ENCODE results near the gene PXK.
"Not testable (repeated sequence)": the region's sequence is repeated elsewhere in the genome, so short reads cannot be mapped to it uniquely, and the experiment has no call there.

The PXK gene

DNA sequence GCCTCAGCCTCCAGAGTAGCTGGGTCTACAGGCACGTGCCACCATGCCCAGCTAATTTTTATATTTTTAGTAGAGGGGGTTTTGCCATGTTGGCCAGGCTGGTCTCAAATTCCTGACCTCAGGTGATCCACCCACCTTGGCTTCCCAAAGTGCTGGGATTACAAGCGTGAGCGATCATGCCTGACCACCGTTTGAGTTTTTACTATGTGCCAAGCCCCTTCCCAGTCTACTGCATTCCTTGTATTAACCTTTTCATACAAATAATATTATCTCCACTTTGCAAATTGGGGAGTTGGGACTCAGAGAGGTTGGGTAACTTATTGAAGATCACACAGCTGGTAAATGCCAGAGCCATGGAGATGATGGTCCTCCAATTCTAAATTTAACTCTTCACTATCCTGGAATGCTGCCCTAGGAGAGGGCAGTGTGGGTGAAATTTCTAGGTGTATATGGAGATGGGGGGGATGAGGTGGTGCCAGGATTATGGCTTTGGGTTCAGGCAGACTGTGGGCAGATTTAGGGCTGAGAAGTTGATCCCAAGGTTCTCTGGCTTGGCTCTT is 1.0 kb upstream of the PXK start:
- H3K27me3 ChIP-seq (ENCODE audit: control insufficient read depth in 5 of 5, insufficient read depth in 4 of 5, low read length in 5 of 5), result no peaks in the 10 kb centered on the region
- no peak overlapping the region for H3K4me3 ChIP-seq (ENCODE audit: low read depth in 1 of 5, low read length in 5 of 5)
- H3K27ac ChIP-seq (ENCODE audit: low read depth, low read length), result no peak overlapping the region
- H3K9me3 ChIP-seq (ENCODE audit: control insufficient read depth in 5 of 5, low read length in 5 of 5), result no peaks in the 10 kb centered on the region
- no peaks in the 10 kb centered on the region for H3K36me3 ChIP-seq (ENCODE audit: control insufficient read depth in 5 of 5, insufficient read depth in 5 of 5, low read length in 5 of 5)
- peaks cover 2 to 36% (median 32%) of the 10 kb centered on the region in 5 donors for H3K4me1 ChIP-seq (ENCODE audit: control insufficient read depth in 5 of 5, insufficient read depth in 5 of 5, low read length in 5 of 5)
- peak overlapping the region in 1 of 5 donors; percentile 81 for H3K9ac ChIP-seq (ENCODE audit: low read length in 5 of 5)

- H3K9me3 ChIP-seq (ENCODE audit: control insufficient read depth in 5 of 5, low read length in 5 of 5), result no peaks in the 10 kb centered on the region
- H3K4me1 ChIP-seq (ENCODE audit: control insufficient read depth in 5 of 5, insufficient read depth in 5 of 5, low read length in 5 of 5), result peaks cover 2 to 36% (median 32%) of the 10 kb centered on the region in 5 donors
- peak overlapping the region; percentile 48 to 92 (median 72) for H3K9ac ChIP-seq (ENCODE audit: low read length in 5 of 5)
- no peaks in the 10 kb centered on the region for H3K27me3 ChIP-seq (ENCODE audit: control insufficient read depth in 5 of 5, insufficient read depth in 4 of 5, low read length in 5 of 5)
- peak overlapping the region; percentile 48 for H3K27ac ChIP-seq (ENCODE audit: low read depth, low read length)
- peak overlapping the region; percentile 77 to 84 (median 79) for H3K4me3 ChIP-seq (ENCODE audit: low read depth in 1 of 5, low read length in 5 of 5)
- H3K36me3 ChIP-seq (ENCODE audit: control insufficient read depth in 5 of 5, insufficient read depth in 5 of 5, low read length in 5 of 5), result no peaks in the 10 kb centered on the region
Measured at GRCh38 chr3:58333206-58334012, 717 bp downstream of the PXK start.

DNA sequence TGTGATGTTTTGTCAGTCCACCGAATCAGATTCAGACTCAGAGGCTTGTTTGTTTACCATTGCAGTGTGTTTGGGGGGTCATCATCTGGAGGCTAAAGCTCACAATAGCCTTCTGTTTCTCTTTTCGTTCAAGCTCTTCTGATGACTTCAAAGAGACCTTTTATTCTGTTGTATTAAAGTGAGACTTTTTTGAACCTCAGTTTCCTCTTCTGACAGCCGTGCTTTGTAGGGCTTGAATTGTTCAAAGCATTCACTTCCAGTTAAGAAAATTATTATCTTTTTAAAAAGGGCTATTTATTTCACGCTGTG is 1.3 kb downstream of the PXK start:
- H3K4me3 ChIP-seq (ENCODE audit: low read depth in 1 of 5, low read length in 5 of 5), result peak overlapping the region in 4 of 5 donors; percentile 77 to 82 (median 78)
- peak overlapping the region; percentile 48 for H3K27ac ChIP-seq (ENCODE audit: low read depth, low read length)
- H3K4me1 ChIP-seq (ENCODE audit: control insufficient read depth in 5 of 5, insufficient read depth in 5 of 5, low read length in 5 of 5), result peaks cover 2 to 36% (median 32%) of the 10 kb centered on the region in 5 donors
- H3K36me3 ChIP-seq (ENCODE audit: control insufficient read depth in 5 of 5, insufficient read depth in 5 of 5, low read length in 5 of 5), result no peaks in the 10 kb centered on the region
- H3K27me3 ChIP-seq (ENCODE audit: control insufficient read depth in 5 of 5, insufficient read depth in 4 of 5, low read length in 5 of 5), result no peaks in the 10 kb centered on the region
- H3K9ac ChIP-seq (ENCODE audit: low read length in 5 of 5), result peak overlapping the region; percentile 11 to 92 (median 72)
- no peaks in the 10 kb centered on the region for H3K9me3 ChIP-seq (ENCODE audit: control insufficient read depth in 5 of 5, low read length in 5 of 5)

DNA sequence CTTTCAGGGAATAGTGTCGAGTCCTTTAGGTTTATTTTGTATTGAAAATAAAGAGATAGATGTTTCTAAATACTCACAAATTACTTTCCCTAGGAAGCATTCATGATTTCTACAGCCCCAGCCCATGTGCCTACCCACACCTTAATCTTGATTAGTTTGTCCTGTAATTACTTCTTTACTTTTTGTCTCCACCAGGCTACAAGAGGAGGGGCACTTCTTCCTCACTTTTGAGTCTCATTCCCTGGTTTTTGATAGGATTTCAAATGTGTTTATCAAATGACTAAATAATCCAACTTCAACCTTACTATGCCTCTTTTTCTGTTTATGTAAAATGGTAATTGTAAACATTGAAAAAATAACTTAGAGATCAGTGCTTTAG is 1.8 kb downstream of the PXK start:
- Histone ChIP-seq H3K27ac (ENCODE audit: low read depth, low read length) (peak overlapping the region; percentile 48), H3K27me3 (ENCODE audit: control insufficient read depth in 5 of 5, insufficient read depth in 4 of 5, low read length in 5 of 5) (no peaks in the 10 kb centered on the region), H3K4me3 (ENCODE audit: low read depth in 1 of 5, low read length in 5 of 5) (peak overlapping the region in 3 of 5 donors; percentile 45 to 82 (median 78)), H3K9ac (ENCODE audit: low read length in 5 of 5) (peak overlapping the region in 4 of 5 donors; percentile 11 to 92 (median 72)), H3K9me3 (ENCODE audit: control insufficient read depth in 5 of 5, low read length in 5 of 5) (no peaks in the 10 kb centered on the region), H3K36me3 (ENCODE audit: control insufficient read depth in 5 of 5, insufficient read depth in 5 of 5, low read length in 5 of 5) (no peaks in the 10 kb centered on the region), H3K4me1 (ENCODE audit: control insufficient read depth in 5 of 5, insufficient read depth in 5 of 5, low read length in 5 of 5) (peaks cover 2 to 36% (median 32%) of the 10 kb centered on the region in 5 donors)

GRCh38 chr3:58335652-58335947 is 2.9 kb downstream of the PXK start:
- peak overlapping the region; percentile 88 for H3K27ac ChIP-seq (ENCODE audit: low read depth, low read length)
- H3K27me3 ChIP-seq (ENCODE audit: control insufficient read depth in 5 of 5, insufficient read depth in 4 of 5, low read length in 5 of 5), result no peaks in the 10 kb centered on the region
- peaks cover 2 to 36% (median 32%) of the 10 kb centered on the region in 5 donors for H3K4me1 ChIP-seq (ENCODE audit: control insufficient read depth in 5 of 5, insufficient read depth in 5 of 5, low read length in 5 of 5)
- H3K4me3 ChIP-seq (ENCODE audit: low read depth in 1 of 5, low read length in 5 of 5), result peak overlapping the region; percentile 29 to 49 (median 39)
- H3K9me3 ChIP-seq (ENCODE audit: control insufficient read depth in 5 of 5, low read length in 5 of 5), result no peaks in the 10 kb centered on the region
- no peaks in the 10 kb centered on the region for H3K36me3 ChIP-seq (ENCODE audit: control insufficient read depth in 5 of 5, insufficient read depth in 5 of 5, low read length in 5 of 5)
- peak overlapping the region in 3 of 5 donors; percentile 31 to 64 (median 57) for H3K9ac ChIP-seq (ENCODE audit: low read length in 5 of 5)

DNA sequence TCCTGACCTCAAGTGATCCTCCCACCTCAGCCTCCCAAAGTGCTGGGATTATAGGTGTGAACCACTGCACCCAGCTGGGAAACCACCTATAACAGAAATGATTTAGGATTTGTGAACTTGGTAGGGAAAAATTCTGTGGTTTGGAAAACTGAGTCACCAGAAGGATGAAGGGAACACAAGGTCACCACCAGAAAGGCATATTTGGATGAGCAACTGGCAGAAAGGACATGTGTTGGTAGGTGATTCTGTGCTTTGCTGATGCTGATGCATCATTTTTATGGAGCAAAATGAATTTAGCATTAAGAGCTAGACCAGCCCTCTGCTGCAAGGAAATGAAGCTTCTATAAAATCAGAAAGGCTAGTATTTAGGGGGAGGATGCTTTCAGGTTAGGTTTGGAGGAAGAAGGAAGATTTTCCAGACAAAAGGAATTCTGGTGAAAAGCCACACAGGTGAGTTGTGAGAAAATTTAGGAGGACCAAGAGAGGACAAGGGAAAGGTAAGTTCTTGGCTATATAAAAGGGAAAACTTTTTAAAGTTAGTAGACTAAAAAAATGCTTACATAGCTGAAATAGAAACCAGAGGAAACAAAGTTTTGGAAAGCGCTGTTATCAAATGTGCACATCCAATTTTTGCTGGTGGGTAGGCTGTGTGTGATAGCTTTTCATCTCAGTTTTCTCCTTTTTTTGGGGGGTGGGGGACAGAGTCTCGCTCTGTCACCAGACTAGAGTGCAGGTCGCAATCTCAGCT is 3.6 kb downstream of the PXK start:
- Histone ChIP-seq H3K9me3 (ENCODE audit: control insufficient read depth in 5 of 5, low read length in 5 of 5) (no peaks in the 10 kb centered on the region), H3K27me3 (ENCODE audit: control insufficient read depth in 5 of 5, insufficient read depth in 4 of 5, low read length in 5 of 5) (no peaks in the 10 kb centered on the region), H3K4me1 (ENCODE audit: control insufficient read depth in 5 of 5, insufficient read depth in 5 of 5, low read length in 5 of 5) (peaks cover 2 to 36% (median 32%) of the 10 kb centered on the region in 5 donors), H3K4me3 (ENCODE audit: low read depth in 1 of 5, low read length in 5 of 5) (no peak overlapping the region), H3K9ac (ENCODE audit: low read length in 5 of 5) (no peak overlapping the region), H3K27ac (ENCODE audit: low read depth, low read length) (peak overlapping the region; percentile 9), H3K36me3 (ENCODE audit: control insufficient read depth in 5 of 5, insufficient read depth in 5 of 5, low read length in 5 of 5) (peaks cover 0 to 3% (median 0%) of the 10 kb centered on the region in 5 donors)

- H3K9me3 ChIP-seq (ENCODE audit: control insufficient read depth in 5 of 5, low read length in 5 of 5), result no peaks in the 10 kb centered on the region
- H3K4me1 ChIP-seq (ENCODE audit: control insufficient read depth in 5 of 5, insufficient read depth in 5 of 5, low read length in 5 of 5), result peaks cover 2 to 35% (median 31%) of the 10 kb centered on the region in 5 donors
- H3K27me3 ChIP-seq (ENCODE audit: control insufficient read depth in 5 of 5, insufficient read depth in 4 of 5, low read length in 5 of 5), result no peaks in the 10 kb centered on the region
- H3K27ac ChIP-seq (ENCODE audit: low read depth, low read length), result no peak overlapping the region
- H3K36me3 ChIP-seq (ENCODE audit: control insufficient read depth in 5 of 5, insufficient read depth in 5 of 5, low read length in 5 of 5), result peaks cover 0 to 3% (median 0%) of the 10 kb centered on the region in 5 donors
- H3K9ac ChIP-seq (ENCODE audit: low read length in 5 of 5), result peak overlapping the region in 1 of 5 donors; percentile 26
- no peak overlapping the region for H3K4me3 ChIP-seq (ENCODE audit: low read depth in 1 of 5, low read length in 5 of 5)
Measured at GRCh38 chr3:58337190-58337589, 4.5 kb downstream of the PXK start.

- not testable (repeated sequence) for H3K36me3 ChIP-seq (ENCODE audit: control insufficient read depth in 5 of 5, insufficient read depth in 5 of 5, low read length in 5 of 5); H3K9ac ChIP-seq (ENCODE audit: low read length in 5 of 5); H3K27ac ChIP-seq (ENCODE audit: low read depth, low read length); H3K9me3 ChIP-seq (ENCODE audit: control insufficient read depth in 5 of 5, low read length in 5 of 5); H3K4me3 ChIP-seq (ENCODE audit: low read depth in 1 of 5, low read length in 5 of 5); H3K27me3 ChIP-seq (ENCODE audit: control insufficient read depth in 5 of 5, insufficient read depth in 4 of 5, low read length in 5 of 5)
- H3K4me1 ChIP-seq (ENCODE audit: control insufficient read depth in 5 of 5, insufficient read depth in 5 of 5, low read length in 5 of 5), result peaks cover 6 to 35% (median 29%) of the 10 kb centered on the region in 5 donors
Measured at GRCh38 chr3:58339146-58339545, 6.5 kb downstream of the PXK start.

GRCh38 chr3:58340594-58341244 is 8.0 kb downstream of the PXK start:
- Histone ChIP-seq H3K4me3 (ENCODE audit: low read depth in 1 of 5, low read length in 5 of 5) (no peak overlapping the region), H3K9me3 (ENCODE audit: control insufficient read depth in 5 of 5, low read length in 5 of 5) (no peaks in the 10 kb centered on the region), H3K4me1 (ENCODE audit: control insufficient read depth in 5 of 5, insufficient read depth in 5 of 5, low read length in 5 of 5) (peaks cover 5 to 23% (median 16%) of the 10 kb centered on the region in 5 donors), H3K9ac (ENCODE audit: low read length in 5 of 5) (no peak overlapping the region), H3K27ac (ENCODE audit: low read depth, low read length) (no peak overlapping the region), H3K36me3 (ENCODE audit: control insufficient read depth in 5 of 5, insufficient read depth in 5 of 5, low read length in 5 of 5) (peaks cover 0 to 3% (median 3%) of the 10 kb centered on the region in 5 donors), H3K27me3 (ENCODE audit: control insufficient read depth in 5 of 5, insufficient read depth in 4 of 5, low read length in 5 of 5) (no peaks in the 10 kb centered on the region)
